Motor neuron (in vitro differentiated cells): ENCODE results near the gene DYNC1I2. TPM values are rescaled to one million over a fixed set of nuclear protein-coding genes. Genes with fewer than 3 reads are reported as not detected.

Experiments used
- ATAC-seq, 8 experiments: fragments of 200-7000 bp; cut with Tn5 transposase; replicated peaks in 6 of 8; 2 replicates each; pipeline ENCODE4 v1.8.0; 2021; ENCODE audit warnings: mild to moderate bottlenecking in 8 of 8, moderate library complexity in 8 of 8
- H3K27ac ChIP-seq, 2 donors: fragments of 250-450 bp; sonication (Bioruptor Pico); 2 replicates each; pipeline ENCODE4 v1.9.0; 2021; ENCODE audit warnings: antibody characterized with exemption in 2 of 2, mild to moderate bottlenecking in 2 of 2, moderate library complexity in 1 of 2
- H3K4me1 ChIP-seq, 2 donors: fragments of 250-450 bp; sonication (Bioruptor Pico); replicated peaks in 1 of 2; 2 replicates each; pipeline ENCODE4 v1.6.1; 2021; ENCODE audit warnings: antibody characterized with exemption in 2 of 2, mild to moderate bottlenecking in 2 of 2, moderate library complexity in 1 of 2
- H3K4me3 ChIP-seq, 5 donors: fragments of 250-450 bp; sonication (Bioruptor Pico); 2 replicates each; pipeline ENCODE4 v1.9.0; 2021; ENCODE audit warnings: antibody characterized with exemption in 5 of 5, mild to moderate bottlenecking in 5 of 5, moderate library complexity in 4 of 5
- WGBS, 10 experiments: fragments of 450-650 bp; shearing (Covaris generic); methylation state at CpG; one replicate each; pipeline ENCODE4 v1.0.0; 2022; 5-methylcytosine and 5-hydroxymethylcytosine counted together
- in situ Hi-C, 9 experiments: fragments of 400-800 bp; cut with MboI; loops; one replicate each; pipeline ENCODE4 v1.15.0; 2021; ENCODE audit warnings: low sequenced_read_pairs in 9 of 9, low pct_unique_long_range_greater_than_20kb in 2 of 9; ENCODE audit not compliant: unreplicated experiment in 9 of 9
- total RNA-seq, 8 experiments: library from RNA; unstranded; fragments of 300-600 nt; gene quantifications; 2 replicates each; pipeline versions ENCODE4 v1.2.3 to v1.2.4, GENCODE V29; 2022

DYNC1I2 gene
- total RNA-seq, 8 experiments from 2014 or later, result 103 to 164 (median 145) TPM

- ATAC-seq, result no peak
Observed at GRCh38 chr2:171792157-171792556, 104.9 kb downstream of the DYNC1I2 start.

GRCh38 chr2:171792886-171793580 lies 105.8 kb downstream of the DYNC1I2 start:
- peaks cover 0 to 5% of the 10 kb centered on the region in 2 donors for H3K4me1 ChIP-seq
- no peak overlapping the region for H3K27ac ChIP-seq
- no peak overlapping the region for H3K4me3 ChIP-seq
- ATAC-seq, result no peak
- WGBS, 10 experiments, result 52 to 100% (median 61%) methylated on average over 1 to 4 of the region's 4 CpGs; no CpG with 5 or more reads in 1 of the 10 experiments
- in situ Hi-C loops, result no loop called here

More at GRCh38 chr2:171792157-171792556, 104.9 kb downstream of the DYNC1I2 start:
- in situ Hi-C loops, result no loop called here
- Histone ChIP-seq H3K4me3 (no peak overlapping the region), H3K27ac (no peak overlapping the region), H3K4me1 (peaks cover 0 to 5% of the 10 kb centered on the region in 2 donors)
- WGBS, 10 experiments, result 80 to 100% (median 93%) methylated on average over 1 to 3 of the region's 3 CpGs

GRCh38 chr2:171793691-171794678 lies 106.7 kb downstream of the DYNC1I2 start:
- H3K27ac ChIP-seq, result no peak overlapping the region
- in situ Hi-C loops, result no loop called here
- 0 to 100% (median 66%) methylated on average over 1 to 5 of the region's 6 CpGs for WGBS, 10 experiments
- ATAC-seq, result no peak
- H3K4me1 ChIP-seq, result peaks cover 0 to 5% of the 10 kb centered on the region in 2 donors
- H3K4me3 ChIP-seq, result no peak overlapping the region

DNA sequence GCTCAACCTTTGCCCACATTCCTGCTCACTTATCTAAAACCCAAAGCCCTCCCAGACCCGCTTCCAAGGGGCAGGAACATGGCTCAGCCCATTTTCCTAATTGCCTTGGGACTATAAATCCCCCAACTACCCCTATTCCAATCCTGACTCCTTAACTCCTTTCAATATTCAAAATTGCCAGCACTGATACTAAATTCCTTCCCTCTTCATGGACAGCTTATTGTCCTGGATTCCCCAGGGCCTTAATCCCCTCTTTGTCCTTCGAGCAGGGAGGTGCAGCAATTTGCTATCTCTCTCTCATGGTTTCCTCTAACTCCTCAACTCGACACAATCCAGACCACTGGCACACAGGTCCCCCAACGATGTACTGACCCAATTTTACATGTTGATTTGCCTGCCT lies 107.6 kb downstream of the DYNC1I2 start:
- H3K4me3 ChIP-seq, result no peak overlapping the region
- H3K4me1 ChIP-seq, result peaks cover 0 to 5% of the 10 kb centered on the region in 2 donors
- in situ Hi-C loops, result no loop called here
- ATAC-seq, result no peak
- H3K27ac ChIP-seq, result no peak overlapping the region
- 0 to 100% (median 52%) methylated on average over 1 to 4 of the region's 4 CpGs; no CpG with 5 or more reads in 1 of the 10 experiments for WGBS, 10 experiments

Other genes with a start within 250 kb of the DYNC1I2 start
- 100 to 1,000 TPM in 1 of 8 experiments, 10 to 100 TPM in 3, 1 to 10 TPM in 3, under 1 TPM in 1; 0.96 to 121 (median 12.5) TPM for gene CYBRD1, start 165.0 kb upstream of the DYNC1I2 start, total RNA-seq
- gene SLC25A12, start 206.8 kb downstream of the DYNC1I2 start, total RNA-seq, result 10 to 100 TPM; 13.3 to 45.1 (median 25.1) TPM
- 10 to 100 TPM; 22.8 to 92.1 (median 42.2) TPM for gene HAT1, start 235.0 kb downstream of the DYNC1I2 start, total RNA-seq